ENCODE results near the gene HTR2A. TPM values are rescaled to one million over a fixed set of nuclear protein-coding genes. Genes with fewer than 3 reads are reported as not detected.

Gene HTR2A
- total RNA-seq, 1 experiment from 2014 or later, result not detected

DNA sequence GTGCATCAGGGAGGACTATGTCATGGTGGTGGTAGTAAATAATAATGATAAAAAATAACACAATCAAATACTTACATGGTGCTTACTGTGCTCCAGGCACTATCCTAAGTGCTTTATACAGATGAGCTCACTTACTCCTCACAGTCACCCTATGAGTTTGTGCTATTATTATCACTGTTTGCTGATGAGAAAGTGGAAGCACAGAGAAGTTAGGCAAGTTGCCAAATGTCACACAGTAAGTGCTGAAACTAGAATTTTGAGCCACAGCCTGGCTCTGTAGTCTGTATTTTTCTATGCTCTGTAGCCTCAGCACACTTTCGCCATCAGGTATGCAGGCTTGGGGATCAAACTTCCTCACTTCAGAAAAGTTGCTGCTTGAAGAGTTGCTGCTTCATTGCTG lies 46.6 kb downstream of the HTR2A start:
- Histone ChIP-seq H3K9ac (ENCODE audit: low read length) (no peak overlapping the region), H3K4me3 (replicated peaks in 1 of 2; ENCODE audit: low read depth in 1 of 2, low read length in 2 of 2) (no peak overlapping the region), H3K9me3 (ENCODE audit: control insufficient read depth in 1 of 2, insufficient read depth in 1 of 2, low read depth in 1 of 2, low read length in 2 of 2) (no peaks in the 10 kb centered on the region), H2AFZ (ENCODE audit: low read depth, low read length, poor library complexity, severe bottlenecking) (no peak overlapping the region), H3K4me1 (ENCODE audit: control insufficient read depth in 1 of 2, insufficient read depth in 2 of 2, low read length in 2 of 2) (no peaks in the 10 kb centered on the region), H3K9me2 (ENCODE audit: insufficient read depth) (no peaks in the 10 kb centered on the region), H3K79me2 (ENCODE audit: insufficient read depth, low read length) (no peaks in the 10 kb centered on the region), H3K27me3 (ENCODE audit: insufficient read depth, low read length) (peaks cover 77% of the 10 kb centered on the region), H3K36me3 (ENCODE audit: control insufficient read depth in 1 of 2, insufficient read depth in 2 of 2, low read length in 2 of 2) (no peaks in the 10 kb centered on the region), H3K4me2 (ENCODE audit: low read length) (no peak overlapping the region), H3K27ac (ENCODE audit: low read depth, low read length) (no peak overlapping the region), H4K20me1 (ENCODE audit: insufficient read depth) (no peaks in the 10 kb centered on the region)
- TF ChIP-seq ZBTB33 (IDR thresholded peaks at IDR 0.05; ENCODE audit: extremely low read depth, insufficient replicate concordance, low read length) (no peak), JUND (IDR thresholded peaks at IDR 0.05) (no peak), ZFX (IDR thresholded peaks at IDR 0.05) (no peak), EGR1 (IDR thresholded peaks at IDR 0.05; ENCODE audit: low read depth) (no peak), CEBPB (IDR thresholded peaks at IDR 0.05; ENCODE audit: low read depth) (no peak), TCF7L2 (IDR thresholded peaks at IDR 0.05; ENCODE audit: borderline replicate concordance, extremely low read depth, insufficient read depth, insufficient read length) (no peak), EZH2 (IDR thresholded peaks at IDR 0.05) (no peak), SIN3A (IDR thresholded peaks at IDR 0.05; ENCODE audit: low read depth) (no peak), YY1 (IDR thresholded peaks at IDR 0.05; ENCODE audit: extremely low read depth, insufficient replicate concordance, low read depth, low read length) (no peak), SRF (IDR thresholded peaks at IDR 0.05; ENCODE audit: low read depth) (no peak)
- TF ChIP-seq, protein P1, sequence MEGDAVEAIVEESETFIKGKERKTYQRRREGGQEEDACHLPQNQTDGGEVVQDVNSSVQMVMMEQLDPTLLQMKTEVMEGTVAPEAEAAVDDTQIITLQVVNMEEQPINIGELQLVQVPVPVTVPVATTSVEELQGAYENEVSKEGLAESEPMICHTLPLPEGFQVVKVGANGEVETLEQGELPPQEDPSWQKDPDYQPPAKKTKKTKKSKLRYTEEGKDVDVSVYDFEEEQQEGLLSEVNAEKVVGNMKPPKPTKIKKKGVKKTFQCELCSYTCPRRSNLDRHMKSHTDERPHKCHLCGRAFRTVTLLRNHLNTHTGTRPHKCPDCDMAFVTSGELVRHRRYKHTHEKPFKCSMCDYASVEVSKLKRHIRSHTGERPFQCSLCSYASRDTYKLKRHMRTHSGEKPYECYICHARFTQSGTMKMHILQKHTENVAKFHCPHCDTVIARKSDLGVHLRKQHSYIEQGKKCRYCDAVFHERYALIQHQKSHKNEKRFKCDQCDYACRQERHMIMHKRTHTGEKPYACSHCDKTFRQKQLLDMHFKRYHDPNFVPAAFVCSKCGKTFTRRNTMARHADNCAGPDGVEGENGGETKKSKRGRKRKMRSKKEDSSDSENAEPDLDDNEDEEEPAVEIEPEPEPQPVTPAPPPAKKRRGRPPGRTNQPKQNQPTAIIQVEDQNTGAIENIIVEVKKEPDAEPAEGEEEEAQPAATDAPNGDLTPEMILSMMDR (IDR thresholded peaks at IDR 0.05 in 2 of 3, conservative IDR thresholded peaks at IDR 0.05 in 1 of 3; ENCODE audit: borderline replicate concordance in 1 of 3, insufficient read depth in 1 of 3, low read depth in 2 of 3, low read length in 2 of 3), result no peak
- no peak for ATAC-seq
- intact Hi-C loops (cut with micrococcal nuclease), result no loop called here
- ChIA-PET POLR2A (no interaction called here), RAD21 (ENCODE audit: low non-redundant PET in 1 of 2, low total read pairs in 2 of 2, uncharacterized antibody in 2 of 2, unreplicated experiment in 2 of 2) (no interaction called here), CTCF (no interaction called here)
- DNase-seq (ENCODE audit: low read depth, low spot score), result no peak
- BruUV-seq (replicated peaks), result no TSS peak
